K562 (cell line): ENCODE data around the gene IL1RL1. TPM values are rescaled to one million over a fixed set of nuclear protein-coding genes. Genes with fewer than 3 reads are reported as not detected.

Experiments
- ATAC-seq: fragments of 200-7000 bp; cut with Tn5 transposase; 3 replicates; pipeline ENCODE4 v1.9.1; 2020; ENCODE audit warnings: moderate library complexity
- BruUV-seq: library from RNA; stranded (reverse); fragments of 400-500 nt; replicated peaks from 2 replicates; lab custom pipeline; 2021; lab: Mats Ljungman, UMichigan
- CTCF ChIA-PET: fragments of 300-600 bp; formaldehyde crosslinking; extraction: SDS; loops from one replicate; lab custom pipeline; 2021; ENCODE audit warnings: low intra/inter-chr PET ratio; lab: Yijun Ruan, JAX
- POLR2A ChIA-PET: fragments of 300-600, 350-650 bp; sonication (Branson Sonifier 250); formaldehyde crosslinking; extraction: SDS; loops from one replicate; lab custom pipeline; 2021; ENCODE audit warnings: antibody characterized with exemption, inconsistent platforms; lab: Yijun Ruan, JAX
- DNase-seq, 4 experiments: peaks; one replicate each; pipeline versions ENCODE4 v3.0.0 to v3.0.0-alpha.2; 2011 to 2018; ENCODE audit warnings: low spot score in 3 of 4, mixed read lengths in 3 of 4; ENCODE audit errors: extremely low read depth in 1 of 4
- FAIRE-seq: peaks from 2 replicates; lab custom pipeline; 2011; peaks lifted over from hg19 to GRCh38; lab: Jason Lieb, UNC
- H2AFZ ChIP-seq: 2 replicates; pipeline ENCODE4 v1.6.0; 2011; ENCODE audit warnings: low read depth, low read length, control low read depth, inconsistent platforms
- H3K27ac ChIP-seq: fragments of 200-600 bp; 3 replicates; pipeline ENCODE4 v1.8.0; 2011; ENCODE audit warnings: low read depth, mild to moderate bottlenecking, control low read depth, inconsistent platforms, low read length, moderate library complexity, mixed read lengths; ENCODE audit errors: extremely low read depth
- H3K27me3 ChIP-seq, 2 experiments: fragments of 300-600 bp in 1 of 2; 2 replicates in 1 of 2; 3 replicates in 1 of 2; pipeline versions ENCODE4 v1.6.0 to v1.8.0; 2011; ENCODE audit warnings: inconsistent platforms in 2 of 2, low read length in 2 of 2, mild to moderate bottlenecking in 1 of 2, mixed read lengths in 1 of 2, moderate library complexity in 1 of 2; ENCODE audit not compliant: control insufficient read depth in 2 of 2, insufficient read depth in 2 of 2
- H3K36me3 ChIP-seq: fragments of 300-600 bp; 3 replicates; pipeline ENCODE4 v1.8.0; 2011; ENCODE audit warnings: mild to moderate bottlenecking, low read length, inconsistent platforms; ENCODE audit not compliant: control insufficient read depth, insufficient read depth
- H3K4me1 ChIP-seq, 2 experiments: fragments of 200-600 bp in 1 of 2; replicated peaks in 1 of 2; 2 replicates in 1 of 2; 3 replicates in 1 of 2; pipeline versions ENCODE4 v1.5.1 to v1.8.0; 2011; ENCODE audit warnings: inconsistent platforms in 2 of 2, low read length in 2 of 2, mild to moderate bottlenecking in 1 of 2, mixed read lengths in 1 of 2, moderate library complexity in 1 of 2; ENCODE audit not compliant: control insufficient read depth in 2 of 2, insufficient read depth in 2 of 2
- H3K4me2 ChIP-seq: 2 replicates; pipeline ENCODE4 v1.6.1; 2011; ENCODE audit warnings: low read length, control low read depth, inconsistent platforms, mixed read lengths; ENCODE audit not compliant: insufficient read depth
- H3K4me3 ChIP-seq: fragments of 200-600 bp; sonication (generic), shearing (Covaris generic); 2 replicates; pipeline ENCODE4 v1.5.1; 2016; ENCODE audit warnings: control low read depth, inconsistent platforms
- H3K79me2 ChIP-seq: fragments of 200-600 bp; 3 replicates; pipeline ENCODE4 v1.8.0; 2011; ENCODE audit warnings: low read length, inconsistent platforms; ENCODE audit not compliant: control insufficient read depth, insufficient read depth
- H3K9ac ChIP-seq, 2 experiments: 2 replicates each; pipeline versions ENCODE4 v1.6.0 to v1.6.1; 2011; ENCODE audit warnings: low read depth in 2 of 2, low read length in 2 of 2, control low read depth in 1 of 2, inconsistent platforms in 1 of 2, mild to moderate bottlenecking in 1 of 2, mixed read lengths in 1 of 2; ENCODE audit not compliant: insufficient read depth in 1 of 2
- H3K9me1 ChIP-seq: one replicate; pipeline ENCODE4 v1.6.0; 2011; ENCODE audit warnings: inconsistent platforms, mild to moderate bottlenecking, low read length, moderate library complexity; ENCODE audit not compliant: control insufficient read depth, insufficient read depth
- H3K9me3 ChIP-seq: replicated peaks from 2 replicates; pipeline ENCODE4 v1.5.1; 2011; ENCODE audit warnings: low read depth, low read length, inconsistent platforms; ENCODE audit not compliant: control insufficient read depth, insufficient read depth
- H4K20me1 ChIP-seq: replicated peaks from 2 replicates; pipeline ENCODE4 v1.6.1; 2011; ENCODE audit warnings: low read length, inconsistent platforms, mixed read lengths; ENCODE audit not compliant: control insufficient read depth, insufficient read depth
- C11orf30 ChIP-seq: fragments of 450-650 bp; IDR thresholded peaks from 2 replicates; pipeline ENCODE4 v1.6.1; 2016; ENCODE audit warnings: low read depth, mild to moderate bottlenecking
- KAT8 ChIP-seq: fragments of 450-650 bp; IDR thresholded peaks from 2 replicates; pipeline ENCODE4 v1.6.1; 2016; ENCODE audit warnings: low read depth, mild to moderate bottlenecking
- LARP7 ChIP-seq: fragments of 450-650 bp; IDR thresholded peaks from 2 replicates; pipeline ENCODE4 v1.6.1; 2016
- MAFF ChIP-seq: IDR thresholded peaks from 2 replicates; pipeline ENCODE4 v1.6.1; 2012; ENCODE audit warnings: low read length, improper control_type of control experiment
- MAFG ChIP-seq: fragments of 450-650 bp; conservative IDR thresholded peaks from 2 replicates; pipeline ENCODE4 v1.6.1; 2016; ENCODE audit warnings: missing genetic modification characterization, missing compliant biosample characterization
- SAP30 ChIP-seq: fragments of 200-600 bp; sonication (generic); IDR thresholded peaks from 2 replicates; pipeline ENCODE4 v1.6.1; 2012; ENCODE audit warnings: borderline replicate concordance, low read depth, mild to moderate bottlenecking, moderate library complexity, low read length, control low read depth, inconsistent platforms; ENCODE audit not compliant: insufficient read depth, poor library complexity, severe bottlenecking
- SMARCC2 ChIP-seq: fragments of 450-650 bp; IDR thresholded peaks from 2 replicates; pipeline ENCODE4 v1.6.1; 2017; ENCODE audit warnings: antibody characterized with exemption, moderate library complexity, mild to moderate bottlenecking, low read depth
- TCFL5 ChIP-seq: fragments of 250-450 bp; sonication (Bioruptor Pico); conservative IDR thresholded peaks from 2 replicates; pipeline ENCODE4 v1.6.1; 2021; ENCODE audit warnings: mild to moderate bottlenecking, moderate library complexity, matching md5 sums
- TRIM24 ChIP-seq, 2 experiments: fragments of 450-650 bp; IDR thresholded peaks; 2 replicates each; pipeline ENCODE4 v1.6.1; 2016
- ZNF311 ChIP-seq: fragments of 250-450 bp; sonication (Bioruptor Pico); IDR thresholded peaks from 2 replicates; pipeline ENCODE4 v1.4.0; 2020; ENCODE audit warnings: mild to moderate bottlenecking, moderate library complexity
- ZNF316 ChIP-seq: fragments of 450-650 bp; IDR thresholded peaks from 2 replicates; pipeline ENCODE4 v1.6.1; 2016
- WGBS: fragments of 100-300 bp; shearing (Covaris generic); methylation state at CpG from one replicate; pipeline ENCODE4 v1.1.6; 2016; ENCODE audit warnings: low coverage, mixed read lengths; ENCODE audit not compliant: insufficient coverage; ENCODE audit errors: missing lambda C conversion rate; 5-methylcytosine and 5-hydroxymethylcytosine counted together
- in situ Hi-C: fragments of 300-500 bp; cut with MboI; formaldehyde crosslinking; loops from 4 replicates; pipeline ENCODE4 v1.15.0; 2018; ENCODE audit warnings: inconsistent platforms, mixed read lengths
- intact Hi-C: fragments of 100-400 bp; cut with micrococcal nuclease; formaldehyde crosslinking; loops from 2 replicates; pipeline ENCODE4 v1.14.2; 2022
- polyA plus RNA-seq, 8 experiments: library from polyadenylated mRNA; depleted of rRNA in 4 of 8; stranded (reverse) in 5 of 8; unstranded in 3 of 8; fragments of >200 nt; fragmentation: Nextera tagmentation in 2 of 8; fragmentation: Illumina TruSeq in 1 of 8; extraction: Ambion mirVana in 2 of 8; extraction: Trizol in 1 of 8; gene quantifications; 2 replicates each; pipeline versions ENCODE4 v1.2.1 to v1.2.3, GENCODE V29; 2011 to 2014; ENCODE audit warnings: inconsistent platforms in 1 of 8, missing spikeins in 1 of 8
- total RNA-seq, 7 experiments: library from RNA; depleted of rRNA in 6 of 7; stranded (reverse); fragments of >200 nt in 6 of 7; fragmentation: Illumina TruSeq in 2 of 7; extraction: Trizol in 2 of 7; gene quantifications; 2 replicates each; pipeline versions ENCODE4 v1.2.1 to v1.2.3, GENCODE V29; 2011 to 2021; ENCODE audit warnings: low replicate concordance in 1 of 7
- TF ChIP-seq, protein P1 (sequence below): fragments of 250-450 bp; sonication (Bioruptor Pico); IDR thresholded peaks from 2 replicates; pipeline ENCODE4 v1.8.0; 2021; ENCODE audit warnings: mild to moderate bottlenecking, moderate library complexity
- TF ChIP-seq, protein P2 (sequence below): fragments of 250-450 bp; sonication (Bioruptor Pico); IDR thresholded peaks from 2 replicates; pipeline ENCODE4 v1.9.0; 2021; ENCODE audit warnings: mild to moderate bottlenecking, inconsistent platforms
- TF ChIP-seq, protein P3 (sequence below), 2 experiments: IDR thresholded peaks in 1 of 2; conservative IDR thresholded peaks in 1 of 2; 2 replicates each; pipeline ENCODE4 v1.6.1; 2016; ENCODE audit warnings: low read depth in 2 of 2, mild to moderate bottlenecking in 1 of 2, missing compliant biosample characterization in 1 of 2, missing genetic modification characterization in 1 of 2, moderate library complexity in 1 of 2

The IL1RL1 gene
- total and polyA plus RNA-seq, 9 of the 15 experiments (the other 6 are each of a cell fraction or from before 2014, with no cell fraction given) = 0.06 to 3.3 (median 0.59) TPM

DNA sequence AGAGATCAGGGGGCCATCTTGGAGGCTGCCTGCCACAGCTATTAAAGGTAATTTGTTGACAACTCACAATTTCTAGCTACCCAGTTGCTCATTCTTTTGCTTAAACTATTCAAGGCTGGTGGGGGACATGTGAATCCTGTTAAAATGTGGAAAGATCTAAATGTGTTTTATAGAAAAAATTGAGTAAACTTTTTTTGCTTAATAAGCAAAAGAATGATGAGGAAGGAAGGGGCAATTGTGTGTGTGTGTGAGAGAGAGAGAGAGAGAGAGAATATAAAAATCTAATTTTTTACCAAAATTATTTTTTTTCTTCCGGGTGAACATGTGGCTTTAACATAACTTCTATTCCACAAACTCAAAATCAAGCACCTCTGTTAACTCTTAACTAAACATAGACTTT, 5.2 kb upstream of the IL1RL1 start:
- FAIRE-seq = no peak
- no peaks in the 10 kb centered on the region for H3K9me1 ChIP-seq
- TF ChIP-seq ZNF311 (CRISPR knock-in tag) (no peak), MAFF (peak; percentile 16; the same call in 1 of the 2 replicates), ZNF316 (peak; percentile 77), SMARCC2 (no peak), SAP30 (no peak), TRIM24 (IDR thresholded peaks at IDR 0.05) (no peak), MAFG (peak; percentile 59), LARP7 (no peak), TCFL5 (CRISPR knock-in tag) (no peak), C11orf30 (peak; percentile 74; the same call in 1 of the 2 replicates), KAT8 (no peak)
- TF ChIP-seq, protein P1, sequence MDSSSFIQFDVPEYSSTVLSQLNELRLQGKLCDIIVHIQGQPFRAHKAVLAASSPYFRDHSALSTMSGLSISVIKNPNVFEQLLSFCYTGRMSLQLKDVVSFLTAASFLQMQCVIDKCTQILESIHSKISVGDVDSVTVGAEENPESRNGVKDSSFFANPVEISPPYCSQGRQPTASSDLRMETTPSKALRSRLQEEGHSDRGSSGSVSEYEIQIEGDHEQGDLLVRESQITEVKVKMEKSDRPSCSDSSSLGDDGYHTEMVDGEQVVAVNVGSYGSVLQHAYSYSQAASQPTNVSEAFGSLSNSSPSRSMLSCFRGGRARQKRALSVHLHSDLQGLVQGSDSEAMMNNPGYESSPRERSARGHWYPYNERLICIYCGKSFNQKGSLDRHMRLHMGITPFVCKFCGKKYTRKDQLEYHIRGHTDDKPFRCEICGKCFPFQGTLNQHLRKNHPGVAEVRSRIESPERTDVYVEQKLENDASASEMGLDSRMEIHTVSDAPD (CRISPR knock-in tag) = no peak
- TF ChIP-seq, protein P2, sequence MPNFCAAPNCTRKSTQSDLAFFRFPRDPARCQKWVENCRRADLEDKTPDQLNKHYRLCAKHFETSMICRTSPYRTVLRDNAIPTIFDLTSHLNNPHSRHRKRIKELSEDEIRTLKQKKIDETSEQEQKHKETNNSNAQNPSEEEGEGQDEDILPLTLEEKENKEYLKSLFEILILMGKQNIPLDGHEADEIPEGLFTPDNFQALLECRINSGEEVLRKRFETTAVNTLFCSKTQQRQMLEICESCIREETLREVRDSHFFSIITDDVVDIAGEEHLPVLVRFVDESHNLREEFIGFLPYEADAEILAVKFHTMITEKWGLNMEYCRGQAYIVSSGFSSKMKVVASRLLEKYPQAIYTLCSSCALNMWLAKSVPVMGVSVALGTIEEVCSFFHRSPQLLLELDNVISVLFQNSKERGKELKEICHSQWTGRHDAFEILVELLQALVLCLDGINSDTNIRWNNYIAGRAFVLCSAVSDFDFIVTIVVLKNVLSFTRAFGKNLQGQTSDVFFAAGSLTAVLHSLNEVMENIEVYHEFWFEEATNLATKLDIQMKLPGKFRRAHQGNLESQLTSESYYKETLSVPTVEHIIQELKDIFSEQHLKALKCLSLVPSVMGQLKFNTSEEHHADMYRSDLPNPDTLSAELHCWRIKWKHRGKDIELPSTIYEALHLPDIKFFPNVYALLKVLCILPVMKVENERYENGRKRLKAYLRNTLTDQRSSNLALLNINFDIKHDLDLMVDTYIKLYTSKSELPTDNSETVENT (CRISPR knock-in tag) = no peak
- TF ChIP-seq, protein P3, sequence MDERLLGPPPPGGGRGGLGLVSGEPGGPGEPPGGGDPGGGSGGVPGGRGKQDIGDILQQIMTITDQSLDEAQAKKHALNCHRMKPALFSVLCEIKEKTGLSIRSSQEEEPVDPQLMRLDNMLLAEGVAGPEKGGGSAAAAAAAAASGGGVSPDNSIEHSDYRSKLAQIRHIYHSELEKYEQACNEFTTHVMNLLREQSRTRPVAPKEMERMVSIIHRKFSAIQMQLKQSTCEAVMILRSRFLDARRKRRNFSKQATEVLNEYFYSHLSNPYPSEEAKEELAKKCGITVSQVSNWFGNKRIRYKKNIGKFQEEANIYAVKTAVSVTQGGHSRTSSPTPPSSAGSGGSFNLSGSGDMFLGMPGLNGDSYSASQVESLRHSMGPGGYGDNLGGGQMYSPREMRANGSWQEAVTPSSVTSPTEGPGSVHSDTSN (CRISPR knock-in tag; IDR thresholded peaks at IDR 0.05; ENCODE audit: low read depth) = no peak
- TF ChIP-seq, protein P3 (tag; conservative IDR thresholded peaks at IDR 0.05; ENCODE audit: low read depth) = no peak
- TF ChIP-seq, all 486 proteins: peak for 4
- in situ Hi-C loops (no loop called here), intact Hi-C loops (no loop called here)
- no TSS peak for BruUV-seq
- Histone ChIP-seq H3K36me3 (no peaks in the 10 kb centered on the region), H2AFZ (no peak overlapping the region), H3K27me3 (no peaks in the 10 kb centered on the region), H3K79me2 (no peaks in the 10 kb centered on the region), H3K4me2 (no peak overlapping the region), H3K27ac (no peak overlapping the region), H4K20me1 (no peaks in the 10 kb centered on the region), H3K4me1 (peaks cover 0 to 17% of the 10 kb centered on the region in 2 experiments; a peak in 3 of 5 replicates), H3K4me3 (no peak overlapping the region), H3K9ac (no peak overlapping the region), H3K9me3 (no peaks in the 10 kb centered on the region)
- ChIA-PET POLR2A (no interaction called here), CTCF (no interaction called here)
- 27% methylated on average over 1 of the region's 1 CpG for WGBS
- no peak for DNase-seq
- ATAC-seq = no peak
